Measurements from ENCODE around the gene TMEM115. TPM values are rescaled to one million over a fixed set of nuclear protein-coding genes. Genes with fewer than 3 reads are reported as not detected.

The TMEM115 gene
- total and polyA plus RNA-seq, 10 of the 15 experiments (the other 5 are each of a cell fraction or from before 2014, with no cell fraction given), result 1.9 to 18.7 (median 13.2) TPM

DNA sequence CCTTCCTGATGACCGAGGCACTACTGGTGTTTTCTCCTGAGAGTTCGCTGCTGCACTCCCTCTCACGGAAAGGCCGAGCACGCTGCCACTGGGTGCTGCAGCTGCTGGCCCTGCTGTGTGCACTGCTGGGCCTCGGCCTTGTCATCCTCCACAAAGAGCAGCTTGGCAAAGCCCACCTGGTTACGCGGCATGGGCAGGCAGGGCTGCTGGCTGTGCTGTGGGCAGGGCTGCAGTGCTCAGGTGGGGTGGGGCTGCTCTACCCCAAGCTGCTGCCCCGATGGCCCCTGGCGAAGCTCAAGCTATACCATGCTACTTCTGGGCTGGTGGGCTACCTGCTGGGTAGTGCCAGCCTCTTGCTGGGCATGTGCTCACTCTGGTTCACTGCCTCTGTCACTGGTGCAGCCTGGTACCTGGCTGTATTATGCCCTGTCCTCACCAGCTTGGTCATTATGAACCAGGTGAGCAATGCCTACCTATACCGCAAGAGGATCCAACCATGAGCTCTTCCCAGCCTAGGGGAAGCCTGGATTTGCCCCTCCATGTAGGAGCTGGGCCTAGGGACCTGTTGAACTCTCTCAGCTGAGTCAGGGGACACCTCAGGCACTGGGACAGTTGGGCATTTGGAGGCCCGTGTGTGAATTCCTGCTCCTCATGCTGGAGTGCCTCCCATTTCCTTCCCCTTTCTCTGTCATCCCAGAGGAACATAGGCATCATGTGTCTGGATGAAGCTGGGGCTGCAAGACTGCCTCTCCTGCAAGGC, 5.9 kb downstream of the TMEM115 start:
- in situ Hi-C loops (cut with MboI), result loop anchor here (10.0 kb wide), 1 partner anchor 1031 kb away; the partner anchor contains the start of gene MANF
- peaks cover 43% of the 10 kb centered on the region for H3K79me2 ChIP-seq (ENCODE audit: control insufficient read depth, insufficient read depth, low read length)

DNA sequence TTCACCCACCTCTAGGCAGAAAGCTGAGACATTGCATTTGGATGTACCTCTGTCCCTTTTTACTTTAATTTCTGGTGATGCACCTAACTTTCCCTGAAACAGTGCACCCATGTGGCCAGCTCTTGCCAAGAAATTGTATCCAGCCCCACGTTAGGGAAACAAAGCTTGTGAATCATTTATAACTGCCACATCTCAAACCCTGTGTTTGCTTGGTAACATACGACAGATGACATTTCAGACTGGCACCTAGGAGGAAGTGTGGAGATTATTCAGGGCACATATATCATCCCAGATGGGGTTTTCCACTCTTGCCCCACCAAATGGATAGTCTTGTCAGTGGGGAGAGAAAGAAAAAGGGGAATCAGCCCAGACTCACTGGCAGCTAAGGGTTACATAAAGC, 6.5 kb downstream of the TMEM115 start:
- no peak overlapping the region for H3K9ac ChIP-seq (ENCODE audit: control insufficient read depth, insufficient read depth, low read length)
- SMC1A ChIA-PET (ENCODE audit: uncharacterized antibody, unreplicated experiment), result interaction anchor here (0.5 kb wide), 1 partner anchor 259 kb away, joined by 3 read pairs; the partner anchor contains the start of gene CISH
- peaks cover 37% of the 10 kb centered on the region for H3K79me2 ChIP-seq (ENCODE audit: control insufficient read depth, insufficient read depth, low read length)
- no peak for DNase-seq (ENCODE audit: low read depth, low spot score)
- peaks cover 2% of the 10 kb centered on the region; the same call in 1 of the 2 replicates for H4K20me1 ChIP-seq (ENCODE audit: control insufficient read depth, insufficient read depth)
- H3K4me3 ChIP-seq, result no peak overlapping the region
- H3K27ac ChIP-seq (ENCODE audit: control insufficient read depth, insufficient read depth), result no peak overlapping the region
- CTCF ChIA-PET, result interaction anchor here (1.2 to 2.7 kb wide), 5 partner anchors 14 to 190 kb away, joined by 3 to 12 read pairs (median 3); no protein-coding TSS in a partner anchor
- POLR2A ChIA-PET, result interaction anchor here (0.5 to 1.2 kb wide), 4 partner anchors 8 to 72 kb away, joined by 3 to 4 read pairs (median 4); no protein-coding TSS in a partner anchor
- BruUV-seq (replicated peaks), result no TSS peak
- no peaks in the 10 kb centered on the region for H3K27me3 ChIP-seq (replicated peaks in 1 of 2; ENCODE audit: control insufficient read depth in 2 of 2, insufficient read depth in 2 of 2, low read length in 1 of 2)
- intact Hi-C loops (cut with micrococcal nuclease; ENCODE audit: unreplicated experiment) (no loop called here), in situ Hi-C loops (cut with MboI) (loop anchor here (10.0 kb wide), 1 partner anchor 1032 kb away; the partner anchor contains the start of gene MANF)
- no peaks in the 10 kb centered on the region for H3K9me3 ChIP-seq (replicated peaks; ENCODE audit: control insufficient read depth, insufficient read depth, low read length)
- RAD21 ChIA-PET (ENCODE audit: unreplicated experiment), result interaction anchor here (1.2 kb wide), 1 partner anchor 12 kb away, joined by 3 read pairs; the partner anchor contains the start of gene RASSF1
- no peak for FAIRE-seq
- WGBS (ENCODE audit: insufficient coverage, insufficient replicate concordance, low lambda C conversion rate, missing lambda C conversion rate), result 23% methylated on average over 2 of the region's 2 CpGs
- TF ChIP-seq NR2C1 (IDR thresholded peaks at IDR 0.05) (no peak), POU2F2 (IDR thresholded peaks at IDR 0.05; ENCODE audit: borderline replicate concordance, low read depth, low read length) (no peak)
- TF ChIP-seq, protein P1, sequence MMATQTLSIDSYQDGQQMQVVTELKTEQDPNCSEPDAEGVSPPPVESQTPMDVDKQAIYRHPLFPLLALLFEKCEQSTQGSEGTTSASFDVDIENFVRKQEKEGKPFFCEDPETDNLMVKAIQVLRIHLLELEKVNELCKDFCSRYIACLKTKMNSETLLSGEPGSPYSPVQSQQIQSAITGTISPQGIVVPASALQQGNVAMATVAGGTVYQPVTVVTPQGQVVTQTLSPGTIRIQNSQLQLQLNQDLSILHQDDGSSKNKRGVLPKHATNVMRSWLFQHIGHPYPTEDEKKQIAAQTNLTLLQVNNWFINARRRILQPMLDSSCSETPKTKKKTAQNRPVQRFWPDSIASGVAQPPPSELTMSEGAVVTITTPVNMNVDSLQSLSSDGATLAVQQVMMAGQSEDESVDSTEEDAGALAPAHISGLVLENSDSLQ (IDR thresholded peaks at IDR 0.05), result 0 out of 2 replicates have a peak, but pooled peaks have one; percentile 15
- TF ChIP-seq, protein P2, sequence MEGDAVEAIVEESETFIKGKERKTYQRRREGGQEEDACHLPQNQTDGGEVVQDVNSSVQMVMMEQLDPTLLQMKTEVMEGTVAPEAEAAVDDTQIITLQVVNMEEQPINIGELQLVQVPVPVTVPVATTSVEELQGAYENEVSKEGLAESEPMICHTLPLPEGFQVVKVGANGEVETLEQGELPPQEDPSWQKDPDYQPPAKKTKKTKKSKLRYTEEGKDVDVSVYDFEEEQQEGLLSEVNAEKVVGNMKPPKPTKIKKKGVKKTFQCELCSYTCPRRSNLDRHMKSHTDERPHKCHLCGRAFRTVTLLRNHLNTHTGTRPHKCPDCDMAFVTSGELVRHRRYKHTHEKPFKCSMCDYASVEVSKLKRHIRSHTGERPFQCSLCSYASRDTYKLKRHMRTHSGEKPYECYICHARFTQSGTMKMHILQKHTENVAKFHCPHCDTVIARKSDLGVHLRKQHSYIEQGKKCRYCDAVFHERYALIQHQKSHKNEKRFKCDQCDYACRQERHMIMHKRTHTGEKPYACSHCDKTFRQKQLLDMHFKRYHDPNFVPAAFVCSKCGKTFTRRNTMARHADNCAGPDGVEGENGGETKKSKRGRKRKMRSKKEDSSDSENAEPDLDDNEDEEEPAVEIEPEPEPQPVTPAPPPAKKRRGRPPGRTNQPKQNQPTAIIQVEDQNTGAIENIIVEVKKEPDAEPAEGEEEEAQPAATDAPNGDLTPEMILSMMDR (IDR thresholded peaks at IDR 0.05 in 2 of 3, conservative IDR thresholded peaks at IDR 0.05 in 1 of 3; ENCODE audit: control insufficient read depth in 2 of 3, extremely low read depth in 1 of 3, insufficient read depth in 1 of 3, low read depth in 3 of 3, low read length in 3 of 3), result peak; percentile 20 to 41 (median 22); a peak in 4 of 6 replicates
- H3K4me1 ChIP-seq (ENCODE audit: control insufficient read depth, insufficient read depth, low read length), result peaks cover 27% of the 10 kb centered on the region
- ATAC-seq, result no peak
- H3K36me3 ChIP-seq (ENCODE audit: control insufficient read depth in 2 of 2, insufficient read depth in 2 of 2, low read length in 1 of 2), result peaks cover 8 to 30% of the 10 kb centered on the region in 2 experiments; a peak in 2 of 4 replicates
- H3K4me2 ChIP-seq (ENCODE audit: control insufficient read depth, insufficient read depth), result no peak overlapping the region
- H2AFZ ChIP-seq (ENCODE audit: control insufficient read depth, low read depth, low read length), result no peak overlapping the region

More for the DNA sequence above, 5.9 kb downstream of the TMEM115 start:
- Histone ChIP-seq H3K36me3 (ENCODE audit: control insufficient read depth in 2 of 2, insufficient read depth in 2 of 2, low read length in 1 of 2) (peaks cover 8 to 26% of the 10 kb centered on the region in 2 experiments; a peak in 2 of 4 replicates), H4K20me1 (ENCODE audit: control insufficient read depth, insufficient read depth) (peaks cover 2% of the 10 kb centered on the region; the same call in 1 of the 2 replicates), H3K27ac (ENCODE audit: control insufficient read depth, insufficient read depth) (no peak overlapping the region), H3K9me3 (replicated peaks; ENCODE audit: control insufficient read depth, insufficient read depth, low read length) (no peaks in the 10 kb centered on the region), H3K4me2 (ENCODE audit: control insufficient read depth, insufficient read depth) (no peak overlapping the region), H3K4me3 (no peak overlapping the region), H3K27me3 (replicated peaks in 1 of 2; ENCODE audit: control insufficient read depth in 2 of 2, insufficient read depth in 2 of 2, low read length in 1 of 2) (no peaks in the 10 kb centered on the region), H3K9ac (ENCODE audit: control insufficient read depth, insufficient read depth, low read length) (no peak overlapping the region), H2AFZ (ENCODE audit: control insufficient read depth, low read depth, low read length) (no peak overlapping the region), H3K4me1 (ENCODE audit: control insufficient read depth, insufficient read depth, low read length) (peaks cover 31% of the 10 kb centered on the region)
- TF ChIP-seq POLR2A (IDR thresholded peaks at IDR 0.05; ENCODE audit: low read depth, low read length) (peak; percentile 69), PML (IDR thresholded peaks at IDR 0.05; ENCODE audit: low read length) (0 out of 2 replicates have a peak, but pooled peaks have one; percentile 30), POLR2AphosphoS2 (IDR thresholded peaks at IDR 0.05; ENCODE audit: low read depth, low read length) (peak; percentile 59; the same call in 1 of the 2 replicates), POLR2AphosphoS5 (IDR thresholded peaks at IDR 0.05; ENCODE audit: low read length) (peak; percentile 45; the same call in 1 of the 2 replicates), KLF5 (IDR thresholded peaks at IDR 0.05; ENCODE audit: partially characterized antibody) (no peak)
- ChIA-PET CTCF (interaction anchor here (0.5 to 2.7 kb wide), 6 partner anchors 15 to 717 kb away, joined by 3 to 12 read pairs (median 3); no protein-coding TSS in a partner anchor), RAD21 (ENCODE audit: unreplicated experiment) (interaction anchor here (1.2 kb wide), 1 partner anchor 13 kb away, joined by 3 read pairs; the partner anchor contains the start of gene RASSF1), SMC1A (ENCODE audit: uncharacterized antibody, unreplicated experiment) (no interaction called here), POLR2A (interaction anchor here (0.7 to 1.2 kb wide), 2 partner anchors 15 to 16 kb away, joined by 4 read pairs; no protein-coding TSS in a partner anchor)
- no TSS peak for BruUV-seq (replicated peaks)
- DNase-seq (ENCODE audit: low read depth, low spot score) (no peak), ATAC-seq (no peak), FAIRE-seq (no peak)
- intact Hi-C loops (cut with micrococcal nuclease; ENCODE audit: unreplicated experiment), result no loop called here
- 86% methylated on average over 12 of the region's 12 CpGs for WGBS (ENCODE audit: insufficient coverage, insufficient replicate concordance, low lambda C conversion rate, missing lambda C conversion rate)
